ENCODE measurements around the gene PSMB9. TPM values are rescaled to one million over a fixed set of nuclear protein-coding genes. Genes with fewer than 3 reads are reported as not detected.

Gene PSMB9
- total RNA-seq = 37.2 and 42.3 TPM in 2 replicates

DNA sequence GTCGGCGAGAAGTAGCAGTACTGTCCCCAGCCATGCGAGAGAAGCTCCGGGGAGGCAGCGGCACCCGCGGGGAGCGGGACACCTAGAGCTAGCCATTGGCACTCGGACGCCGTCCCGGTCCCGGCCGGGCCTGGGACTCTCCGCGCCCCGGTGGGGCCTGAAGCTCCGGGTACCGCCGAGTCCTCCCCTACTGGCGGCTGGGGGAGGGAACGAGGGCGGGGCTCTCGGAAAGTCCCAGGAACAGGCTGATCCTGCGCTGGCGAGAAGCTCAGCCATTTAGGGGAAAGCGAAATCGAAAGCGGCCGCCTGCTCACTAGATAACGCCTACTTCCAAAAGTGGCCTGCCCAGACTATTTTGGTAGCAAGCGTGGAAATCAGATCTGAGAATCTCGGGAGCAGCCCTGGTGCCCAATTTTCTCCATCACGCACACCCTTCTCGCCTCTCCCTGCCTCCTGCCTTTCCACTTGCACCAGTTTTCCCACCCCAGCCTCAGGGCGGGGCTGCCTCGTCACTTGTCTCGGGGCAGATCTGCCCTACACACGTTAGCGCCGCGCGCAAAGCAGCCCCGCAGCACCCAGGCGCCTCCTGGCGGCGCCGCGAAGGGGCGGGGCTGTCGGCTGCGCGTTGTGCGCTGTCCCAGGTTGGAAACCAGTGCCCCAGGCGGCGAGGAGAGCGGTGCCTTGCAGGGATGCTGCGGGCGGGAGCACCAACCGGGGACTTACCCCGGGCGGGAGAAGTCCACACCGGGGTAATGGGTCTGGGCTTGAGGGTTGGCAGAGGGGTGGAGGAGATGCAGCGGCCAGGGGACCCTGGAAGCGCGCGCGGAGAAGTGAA is at the start of gene PSMB9, which contains the start of gene TAP1:
PSMB9 (plus strand) TSS at position 652 of the 835 bp plus-strand sequence; CDS start at position 690, 38 bp downstream.
TAP1 (minus strand) TSS at position 164 of the 835 bp plus-strand sequence; CDS start at position 96, 68 bp downstream.

DNA sequence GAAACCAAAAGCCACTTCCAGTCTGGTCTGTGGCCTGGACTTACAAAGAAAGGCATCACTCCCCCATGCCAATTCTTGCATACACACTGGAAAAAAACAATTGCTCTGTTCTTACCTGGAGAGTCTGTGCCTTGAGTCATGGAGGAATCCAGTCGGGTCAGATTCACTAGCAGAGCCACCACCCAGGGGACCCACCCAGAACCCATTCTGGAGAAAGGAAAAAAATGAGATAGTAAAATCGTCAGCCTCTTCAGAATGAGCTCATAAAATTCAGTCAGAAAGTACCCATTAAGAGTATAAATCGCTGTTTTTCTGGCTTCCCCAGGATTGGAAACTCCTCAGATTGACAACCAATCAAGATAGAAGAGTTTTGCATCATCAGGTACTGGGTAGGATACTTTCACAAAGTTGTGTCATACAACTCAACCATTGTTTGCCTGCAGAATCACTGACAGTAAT is 37.2 kb upstream of the PSMB9 start, which contains the start of gene HLA-DOB:
HLA-DOB (minus strand) TSS at position 257 of the 459 bp plus-strand sequence; CDS start at position 206, 51 bp downstream.

DNA sequence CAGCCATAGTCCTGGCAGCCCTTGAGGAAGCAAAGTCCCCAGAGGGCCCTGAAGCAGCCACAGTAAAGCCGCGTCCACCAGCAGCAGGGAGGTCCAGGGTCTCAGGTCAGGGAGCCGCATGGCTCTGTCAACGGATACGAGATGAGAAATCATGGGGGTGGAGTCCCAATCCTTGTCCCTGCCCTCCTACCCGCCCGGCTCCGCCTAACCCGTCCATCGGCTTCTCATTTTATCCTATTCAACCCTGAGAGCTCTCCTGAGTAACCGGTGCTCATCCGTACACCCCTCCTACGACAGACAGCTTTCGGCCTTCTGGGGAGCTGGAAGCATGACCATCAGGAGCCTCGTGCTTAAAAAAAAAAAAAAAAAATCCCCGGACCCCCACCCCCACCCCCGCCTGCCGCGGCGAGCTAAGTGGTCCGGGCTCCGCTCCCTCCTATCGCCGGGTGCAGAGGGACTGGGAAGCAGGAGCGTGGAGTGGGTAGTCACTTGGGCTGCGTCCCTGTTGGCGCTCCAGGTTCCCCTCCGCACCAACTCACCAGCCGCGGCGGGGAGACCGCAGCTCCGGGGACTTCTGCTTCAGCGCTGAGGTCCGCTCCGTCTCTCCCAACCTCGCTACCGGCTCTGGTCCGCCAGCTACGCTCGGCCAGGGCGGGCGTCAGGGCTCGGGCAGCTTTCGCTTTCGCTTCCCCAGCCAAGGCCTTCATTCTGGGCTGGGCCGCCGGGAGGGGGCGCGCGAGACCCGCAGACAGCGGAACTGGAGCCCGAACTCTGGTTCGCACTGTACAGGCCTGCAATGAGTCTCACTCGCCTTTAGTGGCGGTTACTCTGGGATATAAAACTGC is 15.7 kb upstream of the PSMB9 start, which contains the start of gene TAP2:
TAP2 (minus strand) TSS at position 626 of the 845 bp plus-strand sequence; CDS start at position 120, 506 bp downstream.

DNA sequence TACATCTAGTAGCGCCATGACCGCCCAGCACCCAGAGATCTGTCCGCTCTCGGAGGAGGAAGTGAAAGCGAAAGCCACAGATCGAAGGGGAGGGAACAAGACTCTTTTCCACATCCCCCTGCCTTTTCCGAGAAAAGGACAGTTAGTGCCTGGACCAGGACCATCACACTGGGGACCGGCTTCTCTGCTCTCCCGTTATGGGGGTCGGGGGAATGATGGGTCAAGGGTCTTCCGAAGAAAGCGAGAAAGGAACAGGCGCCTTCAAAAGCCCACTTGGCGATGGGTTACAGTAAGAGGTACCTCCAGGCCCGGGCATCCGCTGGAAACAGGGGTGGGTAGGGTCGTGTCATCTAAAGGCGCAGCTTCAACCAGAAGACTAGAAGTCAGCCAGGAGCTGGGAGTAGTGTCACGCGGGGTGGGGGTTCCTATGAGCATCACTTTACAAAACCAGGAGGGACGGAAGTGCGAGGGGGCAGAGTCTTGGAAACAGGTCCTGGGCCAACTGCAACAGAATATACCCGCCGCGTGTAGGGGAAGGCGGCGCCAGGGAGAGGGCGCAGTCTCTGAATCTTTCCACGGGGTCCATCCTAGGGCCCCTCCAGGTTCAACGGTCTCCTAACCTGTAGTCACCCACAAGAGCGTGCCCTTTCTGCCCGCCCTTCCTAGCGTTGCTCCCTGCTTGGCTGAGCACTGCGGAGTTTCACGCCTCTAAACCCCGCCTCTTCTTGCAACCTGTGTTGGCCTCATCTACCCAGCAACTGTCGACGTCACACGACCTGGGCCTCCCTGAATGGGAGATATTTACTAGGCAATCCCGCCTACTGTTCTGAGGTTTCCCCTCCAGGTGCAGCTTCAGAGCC is 9.8 kb upstream of the PSMB9 start, which contains the start of gene PSMB8:
PSMB8 (minus strand) TSS at position 69 of the 860 bp plus-strand sequence; CDS start at position 18, 51 bp downstream.

Other genes with a start within 250 kb of the PSMB9 start
- not detected in 2 replicates for gene HLA-DQA1, start 216.8 kb upstream of the PSMB9 start, total RNA-seq
- not detected in 2 replicates for gene HLA-DQB1, start 187.5 kb upstream of the PSMB9 start, total RNA-seq
- gene HLA-DQA2, start 112.8 kb upstream of the PSMB9 start, total RNA-seq = not detected in 2 replicates
- not detected in 2 replicates for gene HLA-DQB2, start 90.7 kb upstream of the PSMB9 start, total RNA-seq
- gene HLA-DOB, start 37.2 kb upstream of the PSMB9 start, total RNA-seq = 0.29 TPM in 1 of 2 replicates, not detected in the other
- 24.3 and 29.1 TPM in 2 replicates for gene TAP2, start 15.5 kb upstream of the PSMB9 start, total RNA-seq
- 54.6 and 59.8 TPM in 2 replicates for gene PSMB8, start 10.1 kb upstream of the PSMB9 start, total RNA-seq
- gene TAP1, start 488 bp upstream of the PSMB9 start, total RNA-seq = 40.3 and 73.8 TPM in 2 replicates
- 0.50 and 1.5 TPM in 2 replicates for gene HLA-DMB, start 86.8 kb downstream of the PSMB9 start, total RNA-seq
- gene HLA-DMA, start 98.9 kb downstream of the PSMB9 start, total RNA-seq = 4.7 and 14.1 TPM in 2 replicates
- 102 and 104 TPM in 2 replicates for gene BRD2, start 114.4 kb downstream of the PSMB9 start, total RNA-seq
- under 0.01 TPM in 1 of 2 replicates, not detected in the other for gene HLA-DOA, start 155.4 kb downstream of the PSMB9 start, total RNA-seq
- gene HLA-DPA1, start 219.5 kb downstream of the PSMB9 start, total RNA-seq = 1.7 and 2.8 TPM in 2 replicates
- gene HLA-DPB1, start 221.8 kb downstream of the PSMB9 start, total RNA-seq = 1.8 and 10.0 TPM in 2 replicates